GM10266 (cell line): Measurements from ENCODE around the gene RAC2.

Source experiments
- DNase-seq: peaks from one replicate; pipeline ENCODE4 v3.0.0; 2012; ENCODE audit errors: extremely low spot score
- TF ChIP-seq, protein P1 (sequence below): IDR thresholded peaks from 2 replicates; pipeline ENCODE4 v1.5.1; 2012; ENCODE audit warnings: mild to moderate bottlenecking, low read depth; ENCODE audit not compliant: control insufficient read depth, insufficient read depth; ENCODE audit errors: missing control alignments

Gene RAC2

DNA sequence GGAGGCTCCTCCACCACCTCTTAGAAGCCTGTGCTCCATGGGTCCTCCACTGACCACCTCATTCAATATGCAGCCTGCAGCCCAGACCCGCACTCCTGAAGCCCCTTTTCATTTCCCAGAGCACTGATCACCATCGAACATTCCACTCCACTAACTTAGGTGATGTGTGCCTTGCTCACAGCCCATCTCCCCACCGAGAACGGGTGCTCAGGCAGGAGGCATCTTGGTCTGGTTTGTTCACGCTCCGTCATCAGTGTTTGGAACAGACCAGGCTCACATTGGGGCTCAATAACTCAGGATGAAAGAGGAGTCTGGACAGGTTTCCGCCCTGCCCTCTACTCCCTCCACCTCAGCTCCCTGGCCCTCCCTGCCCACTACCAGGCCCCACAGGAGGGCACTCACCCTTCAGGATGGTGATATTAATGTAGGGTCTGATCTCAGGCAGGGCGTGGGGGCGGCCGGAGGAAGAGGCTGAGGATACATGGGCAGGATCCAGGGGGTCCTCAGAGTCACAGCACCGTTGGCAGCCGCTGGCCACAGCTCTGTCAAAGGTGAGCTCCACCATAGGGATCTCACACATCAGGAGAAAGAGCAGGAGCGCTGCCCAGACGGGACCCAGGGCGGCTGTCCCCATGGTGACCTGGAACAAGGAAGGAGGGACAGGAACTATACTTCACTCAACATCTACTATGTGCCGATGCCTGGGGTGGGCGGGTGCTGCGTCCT is 59.1 kb downstream of the RAC2 start:
- TF ChIP-seq, protein P1, sequence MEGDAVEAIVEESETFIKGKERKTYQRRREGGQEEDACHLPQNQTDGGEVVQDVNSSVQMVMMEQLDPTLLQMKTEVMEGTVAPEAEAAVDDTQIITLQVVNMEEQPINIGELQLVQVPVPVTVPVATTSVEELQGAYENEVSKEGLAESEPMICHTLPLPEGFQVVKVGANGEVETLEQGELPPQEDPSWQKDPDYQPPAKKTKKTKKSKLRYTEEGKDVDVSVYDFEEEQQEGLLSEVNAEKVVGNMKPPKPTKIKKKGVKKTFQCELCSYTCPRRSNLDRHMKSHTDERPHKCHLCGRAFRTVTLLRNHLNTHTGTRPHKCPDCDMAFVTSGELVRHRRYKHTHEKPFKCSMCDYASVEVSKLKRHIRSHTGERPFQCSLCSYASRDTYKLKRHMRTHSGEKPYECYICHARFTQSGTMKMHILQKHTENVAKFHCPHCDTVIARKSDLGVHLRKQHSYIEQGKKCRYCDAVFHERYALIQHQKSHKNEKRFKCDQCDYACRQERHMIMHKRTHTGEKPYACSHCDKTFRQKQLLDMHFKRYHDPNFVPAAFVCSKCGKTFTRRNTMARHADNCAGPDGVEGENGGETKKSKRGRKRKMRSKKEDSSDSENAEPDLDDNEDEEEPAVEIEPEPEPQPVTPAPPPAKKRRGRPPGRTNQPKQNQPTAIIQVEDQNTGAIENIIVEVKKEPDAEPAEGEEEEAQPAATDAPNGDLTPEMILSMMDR: no peak
- no peak for DNase-seq

DNA sequence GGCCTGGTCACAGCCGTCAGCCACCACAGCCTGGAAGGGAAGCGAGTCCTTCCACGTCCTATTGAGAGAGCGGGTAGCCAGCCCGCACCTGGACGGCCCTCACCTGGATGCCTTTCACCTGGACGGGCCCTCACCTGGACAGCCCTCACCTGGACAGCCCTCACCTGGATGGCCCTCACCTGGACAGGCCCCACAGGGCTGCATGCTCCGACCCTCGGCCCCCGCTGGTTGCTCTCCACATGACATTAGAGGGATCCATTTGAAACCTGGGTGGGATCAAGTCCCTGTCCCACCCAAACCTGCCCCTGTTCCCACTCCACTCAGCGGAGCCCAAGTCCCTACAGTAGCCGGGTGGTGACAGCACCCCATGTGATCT is 59.7 kb downstream of the RAC2 start:
- DNase-seq: no peak
- TF ChIP-seq, protein P1: no peak

DNA sequence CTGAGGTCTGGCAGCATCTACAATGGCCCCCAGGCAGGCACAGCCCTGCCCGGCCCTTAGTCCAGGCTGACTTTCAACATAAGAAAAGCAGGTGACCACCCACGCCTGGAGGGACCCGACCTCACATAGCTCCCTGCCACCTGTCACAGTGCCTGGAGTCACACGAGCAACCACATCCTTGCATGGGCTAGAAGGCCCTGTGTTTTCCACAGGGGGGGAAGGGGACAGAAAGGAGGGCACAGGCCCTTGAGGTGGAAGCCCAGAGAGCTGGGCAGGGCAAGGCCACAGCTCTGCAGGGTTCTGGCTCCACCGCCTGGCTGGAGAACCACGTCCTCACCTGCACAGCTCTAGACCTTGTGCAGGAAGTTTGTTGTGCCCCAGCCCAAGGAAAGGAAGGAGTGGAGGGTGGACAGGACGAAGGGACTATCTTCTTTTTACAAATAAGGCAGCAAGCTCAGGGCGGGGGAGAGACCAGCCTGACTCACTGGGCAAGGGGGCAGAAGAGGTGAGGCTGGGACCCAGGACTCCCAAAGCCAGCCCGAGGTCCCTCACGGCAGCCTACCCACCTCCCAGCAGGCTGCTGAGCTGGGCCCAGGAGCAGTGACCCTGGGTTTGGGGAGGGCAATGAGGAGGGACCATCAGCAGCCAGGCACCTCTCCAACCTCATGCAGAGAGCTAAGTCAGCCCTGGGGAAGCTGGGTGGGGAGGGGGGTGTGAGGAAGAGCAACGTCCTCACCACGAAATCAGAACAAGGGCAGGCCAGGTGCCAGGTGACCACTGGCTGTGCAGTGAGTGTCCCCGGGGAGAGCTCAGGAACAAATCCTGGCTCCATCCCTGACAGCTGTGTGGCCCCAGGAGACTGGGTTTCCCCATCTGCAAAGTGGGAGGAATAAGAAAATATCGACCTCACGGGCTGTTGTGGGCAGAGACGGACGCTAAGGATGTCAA is 60.4 kb downstream of the RAC2 start:
- TF ChIP-seq, protein P1: no peak
- DNase-seq: no peak

DNA sequence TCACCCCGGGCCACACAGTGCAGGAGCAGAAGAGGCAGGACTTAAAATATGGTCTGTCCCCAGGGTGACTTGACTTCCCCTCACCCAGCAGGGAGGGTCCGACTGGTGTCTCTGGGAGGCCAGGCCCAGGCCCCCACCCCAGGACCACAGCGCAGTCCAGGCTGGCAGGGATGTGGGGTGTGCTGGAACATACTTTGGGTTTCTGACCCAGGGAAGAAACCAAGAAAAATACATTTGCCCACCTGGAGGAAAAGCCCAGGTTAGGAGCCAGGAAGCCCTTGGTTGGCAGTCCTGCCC is 61.2 kb downstream of the RAC2 start:
- TF ChIP-seq, protein P1: no peak
- DNase-seq: no peak

DNA sequence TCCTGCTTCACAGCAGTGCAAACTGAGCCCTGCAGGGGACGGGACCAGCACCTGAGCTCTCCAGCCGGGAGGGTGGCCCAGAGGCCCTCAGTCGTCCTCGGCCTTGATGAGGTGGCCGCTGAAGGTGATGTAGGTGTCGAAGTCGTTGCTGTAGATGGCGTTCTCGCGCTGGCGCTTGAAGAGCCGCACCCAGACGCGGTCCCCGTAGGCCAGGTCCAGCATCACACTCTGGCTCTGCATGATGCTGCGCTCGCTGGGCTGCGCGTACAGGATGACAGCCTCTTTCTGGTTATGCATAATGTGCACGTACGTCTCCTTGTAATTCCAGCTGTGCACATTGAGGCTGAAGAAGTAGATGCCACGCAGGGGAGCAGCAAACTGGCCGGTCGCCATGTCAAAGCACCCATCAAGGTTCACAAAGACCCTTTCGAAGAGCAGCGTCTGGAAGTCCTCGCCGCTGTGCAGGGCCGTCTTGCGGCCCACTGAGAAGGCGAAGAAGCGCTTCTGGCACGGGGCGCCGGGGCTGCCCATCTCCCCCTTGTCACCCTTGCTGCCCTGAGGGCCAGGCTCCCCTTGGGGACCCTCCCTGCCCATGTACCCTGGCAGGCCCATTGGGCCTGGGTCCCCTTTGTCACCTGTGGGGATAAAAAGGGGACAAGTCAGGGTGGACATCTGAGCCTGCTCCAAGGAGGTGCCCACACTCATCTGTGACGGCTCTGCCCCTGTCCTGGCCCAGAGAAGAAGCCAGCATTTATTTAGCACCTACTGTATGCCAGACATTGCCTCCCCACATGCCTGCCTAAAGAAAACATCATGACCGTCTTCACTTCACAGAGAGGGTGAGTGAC is 61.7 kb downstream of the RAC2 start:
- no peak for DNase-seq
- TF ChIP-seq, protein P1: no peak

DNA sequence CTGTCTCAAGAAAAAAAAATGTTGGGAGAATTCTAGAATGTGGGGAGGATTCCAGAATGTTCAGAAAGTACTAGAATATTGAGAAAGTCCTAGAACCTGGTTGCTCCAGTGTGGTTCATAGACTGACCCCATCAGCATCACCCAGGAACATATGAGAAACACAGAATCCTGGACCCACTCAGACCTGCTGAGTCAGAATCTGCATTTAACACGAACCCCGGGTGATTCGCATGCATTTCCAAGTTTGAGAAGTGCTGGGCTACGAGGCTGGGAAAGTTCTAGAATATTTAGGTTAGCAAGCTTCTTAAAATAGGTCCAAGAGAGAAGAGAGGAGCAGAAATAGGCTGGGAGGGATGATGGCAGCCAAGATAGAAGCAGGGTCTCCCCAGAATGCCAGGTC is 62.4 kb downstream of the RAC2 start:
- no peak for DNase-seq
- TF ChIP-seq, protein P1: no peak
